GM21515 (cell line): ENCODE data around the gene PCDH9.

ENCODE experiments used
- ATAC-seq: cut with Tn5 transposase; IDR thresholded peaks from one replicate; pipeline ENCODE4 v1.9.1; 2021; ENCODE audit not compliant: unreplicated experiment

The PCDH9 gene

GRCh38 chr13:67168384-67168783 is 61.8 kb downstream of the PCDH9 start:
- no peak for ATAC-seq

DNA sequence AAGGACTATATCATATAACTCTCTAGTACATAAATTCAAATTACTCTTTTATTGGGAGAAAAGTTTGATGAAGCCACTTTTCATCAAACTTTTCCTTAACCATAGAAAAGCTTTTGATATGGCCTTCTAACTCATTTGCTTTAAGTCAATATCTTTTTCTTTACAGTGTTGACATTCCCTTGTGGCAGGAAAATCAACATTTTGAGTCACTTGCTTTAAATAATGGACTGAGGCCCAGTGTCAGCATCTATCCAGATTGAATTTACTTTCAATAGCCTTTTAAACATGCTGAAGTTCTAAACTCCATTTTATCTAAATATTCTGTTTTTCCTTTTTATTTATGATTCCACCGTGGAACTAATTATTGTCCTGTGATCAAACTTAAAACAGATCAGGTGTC is 62.7 kb downstream of the PCDH9 start:
- ATAC-seq, result no peak

GRCh38 chr13:67161176-67161575 is 69.0 kb downstream of the PCDH9 start:
- ATAC-seq, result no peak

GRCh38 chr13:67158903-67159302 is 71.2 kb downstream of the PCDH9 start:
- no peak for ATAC-seq

DNA sequence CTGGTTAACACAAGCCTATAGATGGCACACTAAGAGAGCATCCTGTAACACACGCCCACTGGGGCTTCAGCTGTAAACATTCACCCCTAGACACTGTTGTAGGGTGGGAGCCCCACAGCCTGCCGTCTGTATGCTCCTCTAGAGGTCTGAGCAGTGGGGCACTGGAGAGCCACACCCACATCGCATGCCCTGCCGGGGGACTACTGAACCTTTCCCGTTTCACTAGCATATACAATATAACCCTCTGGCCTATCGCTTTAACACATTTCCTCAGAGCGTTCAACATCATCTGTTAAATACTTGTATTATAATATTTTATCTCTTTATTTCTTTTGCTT is 73.4 kb downstream of the PCDH9 start:
- no peak for ATAC-seq

DNA sequence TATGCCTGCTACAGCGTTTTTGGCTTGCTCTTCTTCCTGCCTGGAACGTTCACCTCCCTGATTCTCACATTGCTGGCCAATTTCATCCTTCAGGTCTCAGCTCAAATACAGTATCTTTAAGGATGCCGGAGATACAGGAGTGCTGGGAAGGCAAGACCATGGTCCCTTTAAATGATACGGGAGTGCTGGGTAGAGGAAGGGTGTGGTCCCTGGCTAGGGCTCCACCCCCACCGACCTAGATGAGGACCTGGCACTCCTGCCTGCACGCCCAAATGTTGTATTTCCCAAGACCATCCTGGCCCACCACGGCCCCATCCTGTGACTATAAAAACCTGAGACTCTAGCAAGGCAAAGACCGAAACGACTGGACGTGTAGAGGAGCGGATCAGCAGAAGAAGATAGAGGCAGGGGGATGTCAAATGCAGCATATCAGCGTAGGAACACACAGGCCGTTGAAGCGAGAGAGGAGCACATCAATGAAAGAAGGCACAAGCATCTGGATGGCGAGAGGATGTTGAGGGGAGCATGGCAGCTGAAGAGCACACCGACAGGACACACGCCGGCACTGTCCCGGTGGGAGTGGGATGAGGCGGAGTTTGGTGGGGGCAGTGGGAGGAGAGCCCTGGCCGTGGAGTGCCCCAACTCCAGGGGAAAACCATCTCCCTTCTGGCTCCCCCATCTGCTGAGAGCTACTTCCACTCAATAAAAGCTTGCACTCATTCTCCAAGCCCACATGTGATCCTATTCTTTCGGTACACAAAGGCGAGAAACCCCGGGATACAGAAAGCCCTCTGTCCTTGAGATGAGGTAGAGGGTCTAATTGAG is 74.0 kb downstream of the PCDH9 start:
- ATAC-seq, result no peak

DNA sequence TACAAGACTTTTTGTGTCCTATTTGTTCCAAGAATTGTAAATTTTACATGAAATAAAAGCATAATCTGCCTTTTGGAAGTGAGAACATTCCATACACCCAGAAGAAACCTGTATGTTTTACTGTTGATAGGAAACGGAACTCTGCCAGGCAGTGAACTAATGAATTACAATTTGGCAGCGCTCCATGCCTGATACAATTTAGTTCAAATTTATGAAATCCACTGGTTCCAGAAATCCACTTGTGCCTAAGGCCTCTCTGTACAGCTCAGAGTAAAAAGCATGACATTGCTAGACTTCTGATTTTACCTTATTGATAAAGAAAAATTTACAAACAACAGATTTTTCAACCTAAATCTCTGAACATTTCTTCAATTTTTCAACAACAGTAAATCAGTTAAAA is 78.1 kb downstream of the PCDH9 start:
- ATAC-seq, result no peak

- no peak for ATAC-seq
These were observed 78.5 kb downstream of the PCDH9 start for GRCh38 chr13:67151652-67152051.

GRCh38 chr13:67150608-67151007 is 79.5 kb downstream of the PCDH9 start:
- ATAC-seq, result no peak

GRCh38 chr13:67148161-67148571 is 82.0 kb downstream of the PCDH9 start:
- ATAC-seq, result no peak

DNA sequence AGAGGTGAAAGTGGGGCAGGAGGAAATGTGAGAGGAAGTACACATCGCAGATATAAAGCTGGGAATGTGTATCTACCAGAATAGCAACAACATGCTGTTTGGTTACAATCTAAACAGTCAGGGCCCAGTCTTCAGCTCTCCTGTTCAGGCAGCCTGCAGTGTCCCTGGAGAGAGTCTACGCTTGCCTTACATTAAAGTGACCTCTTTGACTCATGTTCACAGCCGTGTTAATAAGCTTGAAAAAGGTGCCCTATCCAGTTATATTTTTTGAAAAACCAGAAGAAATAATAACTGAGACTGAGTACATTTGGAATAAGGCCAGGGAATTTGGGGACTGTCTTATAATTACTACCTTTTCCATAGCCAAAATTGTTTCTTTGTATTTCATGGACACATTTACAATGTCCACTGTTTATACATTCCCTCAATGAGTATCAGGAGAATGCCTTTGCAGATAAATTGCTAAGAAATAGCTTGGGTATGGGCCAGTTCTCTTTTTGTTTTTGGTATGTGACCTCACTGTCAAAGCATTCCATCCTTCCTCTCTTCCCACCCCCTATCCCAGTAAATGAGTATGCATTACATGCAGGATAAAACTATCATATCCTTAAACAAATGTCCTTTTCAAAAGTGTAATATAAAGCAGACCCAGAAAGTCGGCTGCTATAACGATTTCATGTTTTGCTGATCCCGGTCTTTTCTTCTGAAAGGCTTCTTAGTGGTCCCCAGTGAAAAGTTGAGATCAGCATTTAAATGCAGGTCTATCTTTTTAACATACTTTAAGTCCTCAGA is 82.6 kb downstream of the PCDH9 start:
- ATAC-seq, result no peak

- no peak for ATAC-seq
These were observed 83.5 kb downstream of the PCDH9 start for GRCh38 chr13:67146523-67147130.

DNA sequence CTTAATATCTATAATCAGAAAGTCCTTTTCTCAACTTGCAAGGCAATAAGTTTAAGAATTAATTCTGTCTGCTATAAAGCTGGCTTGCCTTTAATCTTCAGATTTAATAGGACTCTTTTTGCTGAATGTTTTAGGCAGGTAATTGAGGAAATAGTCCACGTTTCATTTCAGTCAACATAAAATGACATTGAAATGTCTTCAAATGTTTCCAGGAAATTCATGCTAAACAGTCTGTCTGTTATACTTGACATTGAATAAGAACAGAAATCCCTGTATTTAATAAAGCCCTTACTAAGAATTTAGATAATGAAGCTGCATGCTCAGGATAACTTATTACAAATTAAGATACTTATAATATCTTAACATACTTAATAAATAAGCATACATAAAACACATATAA is 84.2 kb downstream of the PCDH9 start:
- ATAC-seq, result no peak

- no peak for ATAC-seq
These were observed 86.5 kb downstream of the PCDH9 start for GRCh38 chr13:67143544-67144115.

DNA sequence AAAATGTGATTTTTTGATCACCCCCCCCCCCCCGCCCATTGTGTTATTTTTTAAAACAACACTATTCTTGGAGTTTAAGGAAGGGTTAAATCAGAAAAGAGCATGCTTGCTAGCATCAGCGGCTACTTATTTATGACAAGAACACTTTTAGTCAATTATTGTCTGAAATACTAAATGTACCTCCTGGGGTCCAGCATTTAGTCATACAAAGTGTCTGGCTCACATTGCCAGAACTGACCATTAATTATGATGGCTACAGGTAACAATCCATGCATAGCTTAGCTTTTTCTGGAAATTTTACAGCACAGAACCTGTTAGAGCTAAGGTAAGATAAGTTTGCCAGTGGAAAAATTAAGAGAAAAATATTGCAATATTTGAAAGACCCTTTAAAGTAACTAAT is 90.1 kb downstream of the PCDH9 start:
- ATAC-seq, result no peak

DNA sequence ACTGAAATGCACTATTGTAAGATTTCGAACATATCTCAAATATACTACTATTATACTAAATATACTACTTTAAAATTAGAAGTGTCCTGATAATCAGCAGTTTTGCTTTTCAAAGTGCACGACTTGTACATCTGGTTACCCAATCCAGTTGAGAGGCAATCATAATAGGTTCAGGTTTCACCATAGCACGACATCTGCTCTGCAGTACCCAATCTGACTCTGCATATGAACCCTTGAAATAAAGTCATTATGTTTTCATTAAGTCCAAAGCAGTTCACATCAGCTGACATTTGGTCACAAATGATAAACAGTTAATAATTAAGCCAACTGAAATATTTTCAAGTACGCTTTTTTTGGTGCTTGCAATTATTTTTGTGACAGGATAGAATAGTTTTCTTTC is 90.6 kb downstream of the PCDH9 start:
- no peak for ATAC-seq

DNA sequence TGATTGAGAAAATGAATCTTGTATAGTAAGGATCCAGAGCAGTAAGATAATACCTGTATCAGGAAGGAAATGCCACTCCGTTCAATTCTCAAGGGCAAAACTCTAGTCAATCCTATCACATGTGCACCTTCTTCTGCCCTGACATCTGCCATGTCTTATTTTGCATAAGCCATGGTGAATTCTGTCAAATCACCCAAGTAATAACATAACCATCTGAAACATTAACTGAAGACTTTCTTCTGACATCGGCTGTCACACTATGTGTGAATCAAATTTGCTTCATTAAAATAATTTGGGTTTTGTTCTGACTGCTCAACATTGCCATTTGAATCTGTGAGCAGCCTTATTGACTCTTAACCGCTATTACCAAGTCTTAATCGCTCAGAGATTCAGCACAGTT is 91.2 kb downstream of the PCDH9 start:
- no peak for ATAC-seq

DNA sequence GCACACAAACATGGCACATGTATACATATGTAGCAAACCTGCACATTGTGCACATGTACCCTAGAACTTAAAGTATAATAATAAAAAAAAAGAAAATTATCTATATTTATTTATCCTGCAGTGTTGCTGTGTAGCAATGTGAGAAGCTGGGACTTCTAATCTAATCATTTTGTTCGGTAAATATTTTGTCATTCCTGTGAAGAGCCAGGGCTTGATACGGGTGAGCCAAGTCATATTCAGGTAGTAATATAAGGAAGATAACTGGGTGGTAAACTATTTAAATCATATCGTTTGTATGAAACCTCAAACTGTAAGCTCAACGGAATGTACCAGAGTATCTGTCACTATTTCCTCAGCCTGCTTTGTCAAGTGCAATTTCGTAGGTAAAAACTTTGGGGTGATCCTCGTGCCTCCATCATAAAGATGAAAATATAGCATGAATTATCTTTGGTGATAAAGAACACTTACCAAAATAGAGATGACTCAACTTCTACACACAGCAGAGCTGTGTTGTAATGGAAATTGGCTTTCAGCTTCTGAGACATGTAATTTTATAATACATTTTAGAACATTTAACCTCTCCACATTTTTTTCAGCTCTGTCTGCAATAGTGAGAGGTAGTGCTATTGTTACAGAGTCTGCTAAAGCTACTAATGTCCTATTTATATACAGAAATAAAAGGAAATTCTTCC is 92.9 kb downstream of the PCDH9 start:
- no peak for ATAC-seq

DNA sequence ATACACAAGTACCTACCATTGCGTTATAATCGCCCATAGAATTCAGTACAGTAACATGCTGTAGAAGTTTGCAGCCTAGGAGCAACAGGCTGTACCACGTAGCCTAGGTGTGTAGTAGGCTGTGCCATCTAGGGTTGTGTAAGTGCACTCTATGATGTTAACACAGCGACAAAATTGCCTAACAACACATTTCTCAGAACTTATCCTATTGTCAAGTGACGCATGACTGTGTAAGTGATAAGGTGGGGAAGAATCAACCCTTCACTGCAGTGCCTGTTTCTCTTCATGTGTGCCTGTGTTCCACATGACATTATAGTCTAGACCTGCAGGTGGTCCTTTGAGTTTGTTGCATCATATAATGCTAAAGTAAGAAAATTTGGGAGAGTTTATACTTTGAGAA is 94.0 kb downstream of the PCDH9 start:
- no peak for ATAC-seq

DNA sequence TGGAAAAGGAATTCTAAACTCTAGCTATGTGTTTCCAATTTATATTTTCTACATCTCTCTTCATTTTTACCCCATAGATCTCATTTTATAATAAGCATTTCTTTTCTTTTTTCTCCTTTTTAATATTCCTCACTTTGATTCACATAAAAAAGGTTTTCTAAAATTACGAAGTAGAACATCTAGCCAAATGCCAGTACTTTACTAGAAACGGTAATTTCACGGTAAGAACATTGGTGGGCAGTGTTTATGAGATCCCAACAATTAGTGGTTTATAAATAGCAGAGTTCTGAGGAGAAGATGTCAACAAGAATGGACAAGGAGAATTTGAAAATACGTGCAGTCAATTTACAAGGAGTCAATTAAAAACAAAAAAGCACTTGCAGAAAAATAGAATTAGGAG is 94.8 kb downstream of the PCDH9 start:
- ATAC-seq, result no peak
